IMR-90 (cell line): ENCODE results near the gene SDHA.

ENCODE experiments used
- CEBPB ChIP-seq: IDR thresholded peaks from 2 replicates; pipeline ENCODE4 v1.6.1; 2012; ENCODE audit warnings: low read depth, low read length, improper control_type of control experiment
- CHD1 ChIP-seq: IDR thresholded peaks from 2 replicates; pipeline ENCODE4 v1.6.1; 2012; ENCODE audit warnings: low read depth, low read length, improper control_type of control experiment
- CTCF ChIP-seq: conservative IDR thresholded peaks from 2 replicates; pipeline ENCODE4 v1.5.1; 2012; ENCODE audit warnings: mild to moderate bottlenecking, low read depth, low read length, improper control_type of control experiment
- MAFK ChIP-seq: IDR thresholded peaks from 2 replicates; pipeline ENCODE4 v1.6.1; 2012; ENCODE audit warnings: low read depth, low read length, improper control_type of control experiment
- RAD21 ChIP-seq: IDR thresholded peaks from 2 replicates; pipeline ENCODE4 v1.6.1; 2012; ENCODE audit warnings: low read length, improper control_type of control experiment

GRCh38 chr5:213803-214395 lies 4.2 kb upstream of the SDHA start:
- no peak for TF ChIP-seq CTCF
- no peak for TF ChIP-seq RAD21
- no peak for TF ChIP-seq MAFK
- no peak for TF ChIP-seq CHD1
- no peak for TF ChIP-seq CEBPB
